HG02798 (cell line): ENCODE measurements around the gene NCS1.

ENCODE experiments used
- ATAC-seq: cut with Tn5 transposase; IDR thresholded peaks from one replicate; pipeline ENCODE4 v1.9.1; 2021; ENCODE audit warnings: mild to moderate bottlenecking; ENCODE audit not compliant: unreplicated experiment, poor library complexity

Gene NCS1

GRCh38 chr9:130192382-130192999 is 20.3 kb downstream of the NCS1 start:
- no peak for ATAC-seq

GRCh38 chr9:130193103-130193502 is 20.9 kb downstream of the NCS1 start:
- ATAC-seq, result no peak

GRCh38 chr9:130193531-130194377 is 21.6 kb downstream of the NCS1 start:
- no peak for ATAC-seq

- ATAC-seq, result no peak
Observed at GRCh38 chr9:130194378-130194932, 22.3 kb downstream of the NCS1 start.

- ATAC-seq, result no peak
Observed at GRCh38 chr9:130195638-130196037, 23.4 kb downstream of the NCS1 start.

GRCh38 chr9:130196643-130197042 is 24.4 kb downstream of the NCS1 start:
- ATAC-seq, result no peak

GRCh38 chr9:130197386-130197785 is 25.2 kb downstream of the NCS1 start:
- ATAC-seq, result no peak

GRCh38 chr9:130197888-130198287 is 25.7 kb downstream of the NCS1 start:
- no peak for ATAC-seq

GRCh38 chr9:130198501-130199179 is 26.4 kb downstream of the NCS1 start:
- ATAC-seq, result no peak

- no peak for ATAC-seq
Observed at GRCh38 chr9:130199605-130200004, 27.4 kb downstream of the NCS1 start.

- no peak for ATAC-seq
Observed at GRCh38 chr9:130200038-130200849, 28.0 kb downstream of the NCS1 start.

GRCh38 chr9:130201399-130201873 is 29.2 kb downstream of the NCS1 start:
- ATAC-seq, result no peak

GRCh38 chr9:130201974-130202373 is 29.8 kb downstream of the NCS1 start:
- ATAC-seq, result no peak

GRCh38 chr9:130204341-130204740 is 32.1 kb downstream of the NCS1 start:
- ATAC-seq, result no peak

- no peak for ATAC-seq
Observed at GRCh38 chr9:130204959-130205358, 32.8 kb downstream of the NCS1 start.

- no peak for ATAC-seq
Observed at GRCh38 chr9:130205912-130206311, 33.7 kb downstream of the NCS1 start.

- no peak for ATAC-seq
Observed at GRCh38 chr9:130206579-130206978, 34.4 kb downstream of the NCS1 start.

GRCh38 chr9:130207241-130207992 is 35.2 kb downstream of the NCS1 start:
- ATAC-seq, result no peak

- no peak for ATAC-seq
Observed at GRCh38 chr9:130208600-130209347, 36.6 kb downstream of the NCS1 start.
